CD4-positive, alpha-beta T cell (primary cell): ENCODE data around the gene SLC25A5. TPM values are rescaled to one million over a fixed set of nuclear protein-coding genes. Genes with fewer than 3 reads are reported as not detected.

ENCODE experiments used
- ATAC-seq: fragments of 200-7000 bp; cut with Tn5 transposase; one replicate; pipeline ENCODE4 v1.10.0; 2022; ENCODE audit warnings: mild to moderate bottlenecking; ENCODE audit not compliant: poor library complexity
- CTCF ChIA-PET: fragments of 350-600 bp; sonication (Branson Sonifier 250); formaldehyde crosslinking; loops from one replicate; lab custom pipeline; 2021; ENCODE audit warnings: antibody characterized with exemption, inconsistent platforms; lab: Charles Lee
- POLR2A ChIA-PET: fragments of 350-600 bp; sonication (Branson Sonifier 250); formaldehyde crosslinking; loops from one replicate; lab custom pipeline; 2021; ENCODE audit warnings: antibody characterized with exemption, inconsistent platforms; lab: Charles Lee
- DNase-seq, 14 experiments: peaks; one replicate each; pipeline ENCODE4 v3.0.0-alpha.2; 2013 to 2020; ENCODE audit warnings: mixed read lengths in 2 of 14
- H3K27ac ChIP-seq, 2 donors: one replicate each; pipeline versions ENCODE4 v1.5.1 to v1.7.0; 2013; ENCODE audit warnings: low read length in 2 of 2, low read depth in 1 of 2, mild to moderate bottlenecking in 1 of 2
- H3K27me3 ChIP-seq, 2 experiments: 1 replicate in 1 of 2; 2 replicates in 1 of 2; pipeline versions ENCODE4 v1.6.1 to v1.7.0; 2013; ENCODE audit warnings: low read length in 2 of 2, control low read depth in 1 of 2, mild to moderate bottlenecking in 1 of 2, moderate library complexity in 1 of 2; ENCODE audit not compliant: insufficient read depth in 2 of 2, control insufficient read depth in 1 of 2
- H3K36me3 ChIP-seq: one replicate; pipeline ENCODE4 v1.6.1; 2013; ENCODE audit warnings: low read length, control low read depth; ENCODE audit not compliant: insufficient read depth
- H3K4me1 ChIP-seq: one replicate; pipeline ENCODE4 v1.6.1; 2013; ENCODE audit warnings: low read length, control low read depth; ENCODE audit not compliant: insufficient read depth
- H3K4me3 ChIP-seq: one replicate; pipeline ENCODE4 v1.5.1; 2013; ENCODE audit warnings: mild to moderate bottlenecking, low read length, moderate library complexity
- H3K9me3 ChIP-seq, 2 experiments: 1 replicate in 1 of 2; 2 replicates in 1 of 2; pipeline versions ENCODE4 v1.6.1 to v1.7.0; 2013; ENCODE audit warnings: low read length in 2 of 2, mild to moderate bottlenecking in 2 of 2, control low read depth in 1 of 2, moderate library complexity in 1 of 2; ENCODE audit not compliant: control insufficient read depth in 1 of 2, insufficient read depth in 1 of 2
- H3K27ac Mint-ChIP-seq: one replicate; pipeline ENCODE4 v1.8.0; 2020; ENCODE audit warnings: mixed read lengths
- H3K27me3 Mint-ChIP-seq: one replicate; pipeline ENCODE4 v1.8.0; 2021; ENCODE audit warnings: mixed read lengths
- H3K36me3 Mint-ChIP-seq: one replicate; pipeline ENCODE4 v1.8.0; 2021; ENCODE audit warnings: low read depth, mixed read lengths
- H3K4me1 Mint-ChIP-seq: one replicate; pipeline ENCODE4 v1.8.0; 2021; ENCODE audit warnings: low read depth, mixed read lengths
- H3K4me3 Mint-ChIP-seq: one replicate; pipeline ENCODE4 v1.8.0; 2020; ENCODE audit warnings: mild to moderate bottlenecking, mixed read lengths
- H3K9me3 Mint-ChIP-seq: one replicate; pipeline ENCODE4 v1.8.0; 2020; ENCODE audit warnings: mixed read lengths
- CTCF ChIP-seq: fragments of 200-600 bp; IDR thresholded peaks from one replicate; pipeline ENCODE4 v1.8.0; 2022; ENCODE audit warnings: antibody characterized with exemption, mild to moderate bottlenecking
- intact Hi-C, 2 experiments: fragments of 100-400 bp; cut with DNase I in 1 of 2; cut with micrococcal nuclease in 1 of 2; formaldehyde crosslinking; loops; one replicate each; pipeline versions ENCODE4 v1.15.1 to v1.9.0; 2023 to 2025; cut with DNase I, micrococcal nuclease
- total RNA-seq, 174 experiments: library from RNA in 2 of 174; stranded (reverse) in 2 of 174; gene quantifications; one replicate each; pipeline ENCODE4 v1.2.3 and lab custom pipeline; 2021 to 2026

SLC25A5 gene
- total RNA-seq, 2 experiments from 2014 or later = 160 to 161 TPM

GRCh38 chrX:119478504-119478903 is 10.3 kb downstream of the SLC25A5 start:
- no peaks in the 10 kb centered on the region for H3K36me3 Mint-ChIP-seq
- POLR2A ChIA-PET = no interaction called here
- no peaks in the 10 kb centered on the region for H3K9me3 Mint-ChIP-seq

DNA sequence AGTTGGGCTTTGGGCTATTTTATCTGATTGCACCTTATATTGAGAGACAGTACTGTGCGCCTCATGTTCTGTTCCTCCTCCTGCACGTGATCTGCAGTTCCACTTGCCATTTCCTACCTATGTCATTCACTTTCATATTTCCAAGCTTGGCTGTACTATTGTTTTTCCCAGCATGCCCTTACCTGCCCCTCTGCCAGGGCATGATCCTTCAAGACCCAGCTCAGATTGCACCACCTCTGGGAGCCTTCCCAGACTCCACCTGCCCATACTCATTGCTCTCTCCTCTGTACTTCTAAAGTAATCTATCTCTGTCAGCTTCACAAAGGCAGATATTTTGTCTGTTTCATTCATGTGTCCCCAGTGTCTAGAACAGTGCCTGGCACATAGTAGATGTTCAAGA is 11.6 kb downstream of the SLC25A5 start:
- ChIA-PET CTCF (no interaction called here), POLR2A (no interaction called here)
- H3K9me3 Mint-ChIP-seq = no peaks in the 10 kb centered on the region
- no peak overlapping the region for H3K27ac ChIP-seq
- TF ChIP-seq CTCF = no peak
- intact Hi-C loops = loop anchor here in 1 of 2 experiments (5.0 kb wide), 1 partner anchor 372 kb away; the partner anchor contains the start of gene UPF3B
- H3K27me3 ChIP-seq = no peaks in the 10 kb centered on the region
- H3K27me3 Mint-ChIP-seq = no peaks in the 10 kb centered on the region
- H3K36me3 Mint-ChIP-seq = no peaks in the 10 kb centered on the region
- ATAC-seq = no peak
- H3K36me3 ChIP-seq = no peaks in the 10 kb centered on the region
- no peak for DNase-seq
- H3K4me1 ChIP-seq = peaks cover 13% of the 10 kb centered on the region
- no peaks in the 10 kb centered on the region for H3K9me3 ChIP-seq
- peaks cover 10% of the 10 kb centered on the region for H3K4me1 Mint-ChIP-seq
- no peak overlapping the region for H3K4me3 ChIP-seq
- H3K4me3 Mint-ChIP-seq = no peak overlapping the region
- no peak overlapping the region for H3K27ac Mint-ChIP-seq

More at GRCh38 chrX:119478504-119478903, 10.3 kb downstream of the SLC25A5 start:
- H3K4me1 ChIP-seq = peaks cover 13% of the 10 kb centered on the region
- no peak overlapping the region for H3K27ac ChIP-seq
- H3K27ac Mint-ChIP-seq = no peak overlapping the region
- H3K27me3 Mint-ChIP-seq = no peaks in the 10 kb centered on the region
- H3K9me3 ChIP-seq = no peaks in the 10 kb centered on the region
- TF ChIP-seq CTCF = no peak
- H3K4me3 ChIP-seq = no peak overlapping the region
- no peaks in the 10 kb centered on the region for H3K27me3 ChIP-seq
- no peaks in the 10 kb centered on the region for H3K36me3 ChIP-seq
- DNase-seq = no peak
- CTCF ChIA-PET = interaction anchor here (0.7 to 1.6 kb wide), 3 partner anchors 9 to 119 kb away, joined by 3 to 5 read pairs (median 3); no protein-coding TSS in a partner anchor
- ATAC-seq = no peak
- H3K4me1 Mint-ChIP-seq = peaks cover 10% of the 10 kb centered on the region
- intact Hi-C loops = no loop called here
- no peak overlapping the region for H3K4me3 Mint-ChIP-seq

GRCh38 chrX:119481323-119481801 is 13.1 kb downstream of the SLC25A5 start:
- Histone ChIP-seq H3K27ac (no peak overlapping the region), H3K9me3 (no peaks in the 10 kb centered on the region), H3K27me3 (no peaks in the 10 kb centered on the region), H3K36me3 (no peaks in the 10 kb centered on the region), H3K4me1 (peaks cover 13% of the 10 kb centered on the region), H3K4me3 (no peak overlapping the region)
- ATAC-seq (no peak), DNase-seq (no peak)
- intact Hi-C loops = loop anchor here in 1 of 2 experiments (5.0 kb wide), 1 partner anchor 371 kb away; the partner anchor contains the start of gene UPF3B
- no peaks in the 10 kb centered on the region for H3K36me3 Mint-ChIP-seq
- no peak overlapping the region for H3K27ac Mint-ChIP-seq
- POLR2A ChIA-PET = no interaction called here
- no peak for TF ChIP-seq CTCF
- CTCF ChIA-PET = interaction anchor here (0.5 to 3.2 kb wide), 2 partner anchors 12 to 48 kb away, joined by 3 to 14 read pairs; partner anchors contain the start of gene SLC25A5
- H3K27me3 Mint-ChIP-seq = no peaks in the 10 kb centered on the region
- no peaks in the 10 kb centered on the region for H3K9me3 Mint-ChIP-seq
- H3K4me3 Mint-ChIP-seq = no peak overlapping the region
- peaks cover 10% of the 10 kb centered on the region for H3K4me1 Mint-ChIP-seq
